ENCODE results near the gene SBSN.

GRCh38 chr19:35528218-35529038, at the start of gene SBSN:
- TF ChIP-seq TAF1 (IDR thresholded peaks at IDR 0.05; ENCODE audit: low read depth) (no peak), REST (IDR thresholded peaks at IDR 0.05; ENCODE audit: low read depth) (no peak), MAX (IDR thresholded peaks at IDR 0.05) (no peak), RAD21 (IDR thresholded peaks at IDR 0.05; ENCODE audit: low read depth) (no peak), TCF12 (IDR thresholded peaks at IDR 0.05; ENCODE audit: low read depth) (no peak), ZBTB7A (IDR thresholded peaks at IDR 0.05; ENCODE audit: low read depth) (no peak), YY1 (IDR thresholded peaks at IDR 0.05; ENCODE audit: low read depth) (no peak), NFIC (IDR thresholded peaks at IDR 0.05) (no peak)
